Neural cell (in vitro differentiated cells): Measurements from ENCODE around the gene CCDC154. TPM values are rescaled to one million over a fixed set of nuclear protein-coding genes. Genes with fewer than 3 reads are reported as not detected.

Experiments used
- H2AFZ ChIP-seq: fragments of 200-600, 300-800 bp; sonication (generic), shearing (Covaris generic); 2 replicates; pipeline ENCODE4 v1.6.0; 2014; ENCODE audit warnings: low read depth, mild to moderate bottlenecking, antibody characterized with exemption, low read length, moderate library complexity
- H3F3A ChIP-seq: fragments of 200-600 bp; shearing (Covaris generic); 2 replicates; pipeline ENCODE4 v1.6.1; 2016; ENCODE audit warnings: mild to moderate bottlenecking, moderate library complexity, mixed read lengths, antibody characterized with exemption, low read length; ENCODE audit not compliant: insufficient read depth, poor library complexity, severe bottlenecking
- H3K27ac ChIP-seq: fragments of 200-600, 300-800 bp; sonication (generic), shearing (Covaris generic); 2 replicates; pipeline ENCODE4 v1.5.1; 2014; ENCODE audit warnings: mild to moderate bottlenecking, low read length, moderate library complexity
- H3K27me3 ChIP-seq: fragments of 300-800, 200-600 bp; sonication (generic), shearing (Covaris generic); 2 replicates; pipeline ENCODE4 v1.6.0; 2014; ENCODE audit warnings: mild to moderate bottlenecking, low read depth, low read length, moderate library complexity; ENCODE audit not compliant: insufficient read depth
- H3K36me3 ChIP-seq: fragments of 300-800, 200-600 bp; sonication (generic), shearing (Covaris generic); 2 replicates; pipeline ENCODE4 v1.5.1; 2014; ENCODE audit warnings: mild to moderate bottlenecking, antibody characterized with exemption, low read length, moderate library complexity; ENCODE audit not compliant: insufficient read depth
- H3K4me2 ChIP-seq: fragments of 300-800, 200-600 bp; sonication (generic), shearing (Covaris generic); 2 replicates; pipeline ENCODE4 v1.6.0; 2014; ENCODE audit warnings: mild to moderate bottlenecking, low read length
- H3K4me3 ChIP-seq: fragments of 300-800, 200-600 bp; sonication (generic), shearing (Covaris generic); 2 replicates; pipeline ENCODE4 v1.5.1; 2014; ENCODE audit warnings: mild to moderate bottlenecking, low read length, moderate library complexity
- H3K79me2 ChIP-seq: fragments of 200-600 bp; shearing (Covaris generic); replicated peaks from 2 replicates; pipeline ENCODE4 v1.6.0; 2014; ENCODE audit warnings: mild to moderate bottlenecking, low read length, moderate library complexity; ENCODE audit not compliant: insufficient read depth
- H3K9ac ChIP-seq: fragments of 300-800, 200-600 bp; sonication (generic), shearing (Covaris generic); 2 replicates; pipeline ENCODE4 v1.6.1; 2016; ENCODE audit warnings: mild to moderate bottlenecking, low read length, mixed read lengths
- H3K9me2 ChIP-seq: fragments of 200-600 bp; shearing (Covaris generic); 2 replicates; pipeline ENCODE4 v1.6.1; 2016; ENCODE audit warnings: mild to moderate bottlenecking, low read length, mixed read lengths; ENCODE audit not compliant: insufficient read depth
- H3K9me3 ChIP-seq: fragments of 200-600, 300-800 bp; sonication (generic), shearing (Covaris generic); 2 replicates; pipeline ENCODE4 v1.6.1; 2016; ENCODE audit warnings: mild to moderate bottlenecking, mixed run types, low read length, moderate library complexity, mixed read lengths
- H4K20me1 ChIP-seq: fragments of 200-600 bp; shearing (Covaris generic); 2 replicates; pipeline ENCODE4 v1.6.1; 2016; ENCODE audit warnings: mild to moderate bottlenecking, mixed run types; ENCODE audit not compliant: insufficient read depth
- CTCF ChIP-seq: fragments of 450-650 bp; IDR thresholded peaks from 2 replicates; pipeline ENCODE4 v1.5.1; 2014; ENCODE audit warnings: antibody characterized with exemption, mild to moderate bottlenecking, moderate library complexity; ENCODE audit not compliant: poor library complexity, severe bottlenecking
- EP300 ChIP-seq: fragments of 450-650 bp; conservative IDR thresholded peaks from 2 replicates; pipeline ENCODE4 v1.6.1; 2014; ENCODE audit warnings: antibody characterized with exemption, mild to moderate bottlenecking, moderate library complexity; ENCODE audit not compliant: poor library complexity, severe bottlenecking
- EZH2 ChIP-seq: fragments of 200-600, 300-800 bp; shearing (Covaris generic), sonication (generic); IDR thresholded peaks from 2 replicates; pipeline ENCODE4 v1.6.1; 2014; ENCODE audit warnings: antibody characterized with exemption, low read length, borderline replicate concordance, mild to moderate bottlenecking; ENCODE audit not compliant: insufficient read depth, poor library complexity, severe bottlenecking
- MXI1 ChIP-seq: fragments of 450-650 bp; conservative IDR thresholded peaks from 2 replicates; pipeline ENCODE4 v1.6.1; 2014; ENCODE audit warnings: antibody characterized with exemption, mild to moderate bottlenecking; ENCODE audit not compliant: poor library complexity, severe bottlenecking
- POLR2AphosphoS5 ChIP-seq: IDR thresholded peaks from 2 replicates; pipeline ENCODE4 v1.6.1; 2012
- RAD21 ChIP-seq: fragments of 450-650 bp; conservative IDR thresholded peaks from 2 replicates; pipeline ENCODE4 v1.6.1; 2014; ENCODE audit warnings: antibody characterized with exemption, mild to moderate bottlenecking, moderate library complexity
- SMC3 ChIP-seq: fragments of 450-650 bp; conservative IDR thresholded peaks from 2 replicates; pipeline ENCODE4 v1.6.1; 2014; ENCODE audit warnings: antibody characterized with exemption, mild to moderate bottlenecking, moderate library complexity; ENCODE audit not compliant: poor library complexity
- TAF1 ChIP-seq: IDR thresholded peaks from 2 replicates; pipeline ENCODE4 v1.6.1; 2012; ENCODE audit warnings: low read depth
- polyA plus RNA-seq: library from polyadenylated mRNA; depleted of rRNA; stranded (reverse); fragments of >200 nt; gene quantifications from 2 replicates; pipeline ENCODE4 v1.2.3, GENCODE V29; 2014
- TF ChIP-seq, protein P1 (sequence below): IDR thresholded peaks from 2 replicates; pipeline ENCODE4 v1.6.1; 2012; ENCODE audit warnings: borderline replicate concordance

CCDC154 gene
- polyA plus RNA-seq, 1 donor from 2014 or later: 3.3 TPM

- Histone ChIP-seq H2AFZ (peak overlapping the region; percentile 14), H3K9me3 (no peaks in the 10 kb centered on the region), H3K27me3 (no peaks in the 10 kb centered on the region), H3K4me3 (peak overlapping the region; percentile 90), H3K79me2 (peaks cover 11% of the 10 kb centered on the region), H3K9me2 (no peaks in the 10 kb centered on the region), H3K9ac (peak overlapping the region; percentile 82), H4K20me1 (no peaks in the 10 kb centered on the region), H3K36me3 (no peaks in the 10 kb centered on the region), H3K27ac (peak overlapping the region; percentile 49), H3K4me2 (peak overlapping the region; percentile 19), H3F3A (no peaks in the 10 kb centered on the region)
- TF ChIP-seq CTCF: peak; percentile 65
- TF ChIP-seq POLR2AphosphoS5: no peak
- TF ChIP-seq, protein P1, sequence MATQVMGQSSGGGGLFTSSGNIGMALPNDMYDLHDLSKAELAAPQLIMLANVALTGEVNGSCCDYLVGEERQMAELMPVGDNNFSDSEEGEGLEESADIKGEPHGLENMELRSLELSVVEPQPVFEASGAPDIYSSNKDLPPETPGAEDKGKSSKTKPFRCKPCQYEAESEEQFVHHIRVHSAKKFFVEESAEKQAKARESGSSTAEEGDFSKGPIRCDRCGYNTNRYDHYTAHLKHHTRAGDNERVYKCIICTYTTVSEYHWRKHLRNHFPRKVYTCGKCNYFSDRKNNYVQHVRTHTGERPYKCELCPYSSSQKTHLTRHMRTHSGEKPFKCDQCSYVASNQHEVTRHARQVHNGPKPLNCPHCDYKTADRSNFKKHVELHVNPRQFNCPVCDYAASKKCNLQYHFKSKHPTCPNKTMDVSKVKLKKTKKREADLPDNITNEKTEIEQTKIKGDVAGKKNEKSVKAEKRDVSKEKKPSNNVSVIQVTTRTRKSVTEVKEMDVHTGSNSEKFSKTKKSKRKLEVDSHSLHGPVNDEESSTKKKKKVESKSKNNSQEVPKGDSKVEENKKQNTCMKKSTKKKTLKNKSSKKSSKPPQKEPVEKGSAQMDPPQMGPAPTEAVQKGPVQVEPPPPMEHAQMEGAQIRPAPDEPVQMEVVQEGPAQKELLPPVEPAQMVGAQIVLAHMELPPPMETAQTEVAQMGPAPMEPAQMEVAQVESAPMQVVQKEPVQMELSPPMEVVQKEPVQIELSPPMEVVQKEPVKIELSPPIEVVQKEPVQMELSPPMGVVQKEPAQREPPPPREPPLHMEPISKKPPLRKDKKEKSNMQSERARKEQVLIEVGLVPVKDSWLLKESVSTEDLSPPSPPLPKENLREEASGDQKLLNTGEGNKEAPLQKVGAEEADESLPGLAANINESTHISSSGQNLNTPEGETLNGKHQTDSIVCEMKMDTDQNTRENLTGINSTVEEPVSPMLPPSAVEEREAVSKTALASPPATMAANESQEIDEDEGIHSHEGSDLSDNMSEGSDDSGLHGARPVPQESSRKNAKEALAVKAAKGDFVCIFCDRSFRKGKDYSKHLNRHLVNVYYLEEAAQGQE: no peak
- no peak for TF ChIP-seq EP300
- TF ChIP-seq MXI1: no peak
- TF ChIP-seq SMC3: peak; percentile 29
- no peak for TF ChIP-seq RAD21
- no peak for TF ChIP-seq EZH2
- no peak for TF ChIP-seq TAF1
Observed at GRCh38 chr16:1413684-1414531, 30.4 kb downstream of the CCDC154 start.

GRCh38 chr16:1412847-1413246, 31.5 kb downstream of the CCDC154 start:
- no peak for TF ChIP-seq CTCF
- no peak for TF ChIP-seq EP300
- TF ChIP-seq POLR2AphosphoS5: no peak
- no peak for TF ChIP-seq MXI1
- TF ChIP-seq RAD21: no peak
- TF ChIP-seq SMC3: no peak
- no peak for TF ChIP-seq TAF1
- no peak for TF ChIP-seq EZH2
- TF ChIP-seq, protein P1: no peak
- Histone ChIP-seq H3K79me2 (peaks cover 14% of the 10 kb centered on the region), H3K27ac (no peak overlapping the region), H3K9me2 (no peaks in the 10 kb centered on the region), H2AFZ (no peak overlapping the region), H3K36me3 (no peaks in the 10 kb centered on the region), H3K9ac (no peak overlapping the region), H3K4me3 (no peak overlapping the region), H4K20me1 (no peaks in the 10 kb centered on the region), H3K4me2 (no peak overlapping the region), H3K9me3 (no peaks in the 10 kb centered on the region), H3K27me3 (no peaks in the 10 kb centered on the region), H3F3A (no peaks in the 10 kb centered on the region)
